H1 (cell line): ENCODE data around the gene RDM1. TPM values are rescaled to one million over a fixed set of nuclear protein-coding genes. Genes with fewer than 3 reads are reported as not detected.

Source experiments
- BCL11A ChIP-seq, 2 experiments: IDR thresholded peaks; one replicate each; pipeline ENCODE4 v1.6.1; 2011; ENCODE audit warnings: low read depth in 2 of 2, low read length in 2 of 2, mild to moderate bottlenecking in 2 of 2
- polyA plus RNA-seq, 7 experiments: library from polyadenylated mRNA; depleted of rRNA in 3 of 7; stranded (reverse) in 5 of 7; unstranded in 2 of 7; fragments of >200 nt in 5 of 7; fragments of 200-250 nt in 2 of 7; gene quantifications; 1 replicate in 5 of 7; 2 replicates in 1 of 7; 4 replicates in 1 of 7; pipeline versions ENCODE4 v1.2.1 to v1.2.3, GENCODE V29; 2011 to 2013; ENCODE audit warnings: missing spikeins in 2 of 7, mixed read lengths in 2 of 7
- total RNA-seq: library from RNA; stranded (reverse); fragmentation: NEBNext Ultra II Directional; extraction: Animal tissue kit (Norgen Biotek cat#: 25700); gene quantifications from 2 replicates; pipeline ENCODE4 v1.2.1, GENCODE V29; 2021

Gene RDM1
- total and polyA plus RNA-seq, 2 of the 8 experiments (the other 6 are each of a cell fraction or from before 2014, with no cell fraction given) = 7.3 to 9.7 TPM

GRCh38 chr17:35977509-35977908, 46.9 kb upstream of the RDM1 start (continued):
- no peak for TF ChIP-seq BCL11A (IDR thresholded peaks at IDR 0.05; ENCODE audit: low read depth in 2 of 2, low read length in 2 of 2)
- TF ChIP-seq, all 59 proteins: peak for 0
